Fibroblast of skin of right biceps (primary cell): ENCODE results near the gene IL19.

Experiments
- DNase-seq: peaks from one replicate; pipeline ENCODE4 v3.0.0-alpha.2; 2013

IL19 gene, protein sequence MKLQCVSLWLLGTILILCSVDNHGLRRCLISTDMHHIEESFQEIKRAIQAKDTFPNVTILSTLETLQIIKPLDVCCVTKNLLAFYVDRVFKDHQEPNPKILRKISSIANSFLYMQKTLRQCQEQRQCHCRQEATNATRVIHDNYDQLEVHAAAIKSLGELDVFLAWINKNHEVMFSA

DNA sequence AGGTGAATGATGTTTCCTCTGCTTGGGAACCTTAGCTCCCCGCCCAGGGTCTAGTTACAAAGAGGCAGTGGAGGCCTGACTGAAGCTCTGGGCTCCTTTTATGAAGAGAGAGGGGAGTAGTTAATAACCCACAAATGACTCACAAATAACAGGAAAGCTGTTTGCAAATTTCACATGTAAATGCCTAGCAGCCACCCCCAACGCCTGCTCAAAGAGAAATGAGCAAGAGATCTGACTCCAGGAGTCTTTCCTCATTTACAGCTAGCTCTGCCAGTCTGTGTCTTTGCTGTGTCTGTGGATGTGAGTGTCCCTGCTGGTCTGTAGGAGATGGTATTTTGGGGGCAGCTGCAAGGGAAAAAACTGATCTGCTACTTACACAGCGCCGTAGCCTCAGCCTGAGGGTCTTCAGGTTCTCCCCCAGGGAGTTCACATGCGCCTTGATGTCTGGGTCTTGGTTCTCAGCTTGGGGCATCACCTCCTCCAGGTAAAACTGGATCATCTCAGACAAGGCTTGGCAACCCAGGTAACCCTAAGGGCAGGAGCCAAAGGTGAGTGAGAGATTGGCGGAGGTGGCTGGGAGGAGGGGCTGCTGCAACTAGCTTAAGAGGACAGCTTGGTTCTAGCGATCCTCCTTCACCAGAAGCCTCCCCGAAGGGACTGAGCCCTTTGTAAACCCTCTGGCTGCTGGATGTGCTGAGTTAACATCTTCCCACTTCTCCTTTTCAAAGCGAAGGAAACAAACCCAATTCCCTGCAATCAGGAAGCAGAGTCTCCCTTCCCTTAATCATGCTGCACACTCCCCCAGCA is at the start of gene IL19:
TSS of gene IL19 (plus strand) at position 243 of the 807 bp plus-strand sequence. CDS start 65,890 bp downstream, outside the sequence.
- DNase-seq, result peak; percentile 70

DNA sequence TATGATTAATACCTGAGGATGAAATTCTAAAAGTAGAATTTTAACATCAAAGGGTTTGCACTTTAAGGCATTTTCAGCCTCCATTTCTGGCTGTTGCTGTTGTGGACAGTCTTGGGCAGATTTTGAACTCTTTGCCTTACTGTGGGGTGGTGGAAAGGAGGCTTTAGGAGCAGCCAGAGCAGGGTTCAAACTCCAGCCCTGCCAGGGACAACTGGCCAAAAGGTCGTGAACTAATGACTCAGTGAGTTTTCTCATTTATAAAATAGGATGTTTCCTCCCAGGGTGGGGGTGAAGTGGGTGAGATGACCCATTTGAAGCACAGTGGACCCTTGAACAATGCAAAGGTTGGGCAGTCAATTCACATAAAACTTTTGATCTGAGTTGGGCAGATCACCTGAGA is 49.1 kb upstream of the IL19 start:
- DNase-seq, result no peak

DNA sequence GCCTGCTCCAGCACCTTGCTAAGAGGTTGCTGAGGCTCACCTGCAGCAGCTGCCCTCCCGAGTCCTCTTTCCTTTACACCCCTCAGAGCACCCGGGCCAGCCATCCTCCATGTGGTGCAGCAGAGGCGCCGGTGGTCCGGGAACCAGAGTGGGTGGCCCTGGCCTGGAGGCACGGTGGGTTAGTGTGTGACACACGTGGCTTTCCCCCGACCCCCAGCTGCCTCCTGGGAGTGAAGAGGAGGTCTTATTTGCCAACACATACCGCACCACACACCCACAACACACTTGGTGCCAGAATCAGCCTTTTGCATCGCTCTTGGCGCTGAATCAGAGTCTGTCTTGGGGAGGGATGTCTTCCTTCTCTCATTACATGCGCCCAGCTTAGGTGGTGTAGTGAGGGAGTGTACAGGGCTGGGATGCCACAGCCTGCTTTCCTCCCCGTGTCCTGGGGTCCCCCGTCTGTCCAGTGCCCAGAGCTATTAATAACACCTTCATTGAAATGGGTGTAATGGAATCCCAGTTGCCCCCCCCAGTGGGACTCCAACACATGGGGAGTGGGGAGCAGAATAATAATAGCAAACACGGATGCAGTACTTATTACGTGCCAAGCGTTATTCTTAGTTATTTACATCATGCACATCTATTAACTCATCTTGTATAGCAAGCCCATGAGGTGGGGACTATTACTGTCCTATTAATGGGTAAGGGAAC is 47.7 kb upstream of the IL19 start:
- DNase-seq, result peak; percentile 44

DNA sequence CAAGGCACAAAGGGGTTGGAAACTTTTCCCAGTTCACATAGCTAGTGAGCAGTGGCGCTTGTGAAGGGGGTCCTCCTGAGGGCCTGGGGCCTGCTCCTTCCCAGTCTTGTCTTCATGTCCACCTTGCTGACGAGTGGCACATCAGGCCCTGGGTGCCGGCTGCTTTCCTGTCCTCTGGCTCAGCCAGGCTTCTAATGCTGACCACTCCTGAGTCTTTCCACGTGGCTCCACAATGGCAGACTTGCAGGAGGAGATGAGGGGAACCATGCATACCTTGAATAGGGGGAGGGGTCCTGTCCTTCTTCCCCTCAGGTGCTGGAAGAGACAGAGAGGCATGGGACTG is 47.1 kb upstream of the IL19 start:
- DNase-seq, result no peak

DNA sequence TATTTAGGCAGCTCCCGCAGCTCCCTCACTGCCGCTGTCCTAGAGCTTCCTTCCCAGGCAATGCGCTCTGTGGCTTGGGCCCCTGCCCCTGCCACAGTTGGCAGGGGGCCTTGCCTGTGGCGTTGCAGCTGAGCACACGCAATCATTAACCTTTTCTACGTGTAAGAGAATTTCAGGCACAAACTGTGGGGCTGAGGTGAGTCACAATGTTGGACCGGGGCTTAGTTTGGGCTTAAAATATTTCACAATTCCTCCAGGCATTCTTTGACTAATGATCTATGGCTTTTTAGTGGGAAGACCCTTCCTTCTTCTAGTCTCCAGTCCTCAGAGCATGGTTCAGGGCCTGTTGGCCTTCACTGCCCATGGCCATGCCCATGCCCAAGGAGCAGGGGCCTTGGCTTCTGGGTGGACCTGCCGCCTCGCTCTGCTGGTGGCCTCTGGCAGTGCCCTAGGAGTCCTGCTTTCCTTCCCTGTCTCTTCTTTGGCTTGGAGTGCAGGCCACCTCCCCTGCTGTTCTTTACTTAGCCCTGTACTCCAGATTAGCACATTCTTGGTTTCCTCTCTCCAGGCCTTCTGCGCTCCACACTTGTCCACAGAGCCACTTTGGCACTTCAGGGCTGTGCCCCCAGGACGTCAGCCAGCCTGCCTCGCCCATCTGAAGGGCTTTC is 46.6 kb upstream of the IL19 start:
- DNase-seq, result peak; percentile 82

DNA sequence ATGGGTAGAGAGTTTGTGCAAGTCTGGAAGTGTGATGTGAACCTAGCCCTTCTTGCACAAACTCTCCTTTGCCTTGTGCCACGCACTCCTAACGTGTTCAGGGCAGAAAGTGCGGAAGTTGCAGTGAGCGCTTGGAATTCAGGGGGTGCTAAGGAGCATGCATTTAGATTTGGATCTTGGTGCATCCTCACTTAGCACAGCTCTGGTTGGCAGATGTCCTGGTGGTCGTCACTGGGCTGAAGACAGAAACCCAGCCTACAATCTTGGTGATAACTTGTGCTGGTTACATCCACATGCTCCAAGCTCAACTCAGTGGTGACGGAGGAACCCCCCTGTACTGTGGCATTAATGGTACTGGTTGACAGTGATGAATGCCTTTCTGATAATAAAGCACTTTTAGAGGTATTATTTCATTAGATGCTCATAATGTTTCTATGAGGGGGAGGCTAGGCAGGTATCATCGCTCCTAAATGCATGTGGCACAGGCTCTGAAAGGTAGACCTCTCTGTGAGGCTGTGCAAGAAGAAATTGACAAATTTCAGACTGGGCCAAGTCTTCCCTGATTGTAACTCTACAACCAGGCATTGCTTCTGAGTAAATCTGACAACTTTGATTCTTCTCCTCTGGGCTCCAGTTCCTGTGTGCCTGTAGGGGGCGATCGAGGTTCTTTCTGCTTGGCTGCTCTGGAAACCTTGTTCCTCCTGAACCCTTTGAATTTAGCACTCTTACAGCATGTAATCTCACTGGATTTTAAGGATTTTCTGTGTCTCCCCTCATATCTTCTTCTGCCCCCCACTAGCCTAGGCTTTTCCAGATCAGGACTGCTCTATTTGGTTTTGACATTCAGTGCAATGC is 45.2 kb upstream of the IL19 start:
- peak; percentile 46 for DNase-seq

DNA sequence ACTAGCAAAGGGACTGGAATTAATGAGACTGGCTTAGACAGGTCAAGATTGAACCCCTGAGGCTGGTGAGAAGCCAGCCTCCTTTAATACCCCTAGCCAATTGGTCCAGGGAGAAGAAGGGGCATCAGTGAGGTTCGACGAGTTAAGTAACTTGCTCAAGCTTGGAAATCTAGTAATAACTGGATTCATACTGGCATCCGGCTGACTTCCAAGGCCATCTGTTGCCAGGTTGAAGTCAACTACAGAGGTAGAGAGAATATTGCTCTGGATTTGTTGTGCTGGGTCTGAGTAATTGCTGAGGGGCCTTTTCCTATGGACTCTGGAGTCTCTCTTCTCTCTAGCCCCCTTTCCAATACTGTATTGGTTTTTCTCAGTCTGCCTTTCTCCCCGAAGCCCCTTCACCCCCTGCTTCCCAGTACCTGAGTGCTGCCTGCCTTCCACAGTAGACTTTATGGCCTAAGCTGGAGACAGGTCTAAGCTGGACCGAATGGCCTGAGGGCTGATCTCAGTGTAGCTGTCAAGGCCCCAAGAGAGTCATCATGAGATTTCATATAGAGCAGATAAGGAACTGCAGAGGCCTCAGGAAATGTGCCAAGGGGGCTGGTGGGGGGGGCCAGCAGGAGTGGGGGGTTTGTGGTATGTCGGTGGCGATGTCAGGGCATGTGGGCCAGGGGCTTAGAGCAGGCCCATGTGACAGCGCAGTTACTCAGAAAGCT is 42.4 kb upstream of the IL19 start:
- no peak for DNase-seq

DNA sequence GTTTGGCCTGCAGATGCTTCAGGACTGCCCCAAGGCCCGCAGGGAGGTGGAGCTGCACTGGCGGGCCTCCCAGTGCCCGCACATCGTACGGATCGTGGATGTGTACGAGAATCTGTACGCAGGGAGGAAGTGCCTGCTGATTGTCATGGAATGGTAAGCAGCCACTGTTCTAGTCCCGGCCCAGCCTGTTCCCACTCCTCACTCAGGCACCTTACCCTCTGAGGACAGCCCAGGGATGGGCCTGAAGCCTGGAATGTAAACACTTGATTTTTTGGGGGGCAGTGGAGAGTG is 41.9 kb upstream of the IL19 start:
- DNase-seq, result no peak

DNA sequence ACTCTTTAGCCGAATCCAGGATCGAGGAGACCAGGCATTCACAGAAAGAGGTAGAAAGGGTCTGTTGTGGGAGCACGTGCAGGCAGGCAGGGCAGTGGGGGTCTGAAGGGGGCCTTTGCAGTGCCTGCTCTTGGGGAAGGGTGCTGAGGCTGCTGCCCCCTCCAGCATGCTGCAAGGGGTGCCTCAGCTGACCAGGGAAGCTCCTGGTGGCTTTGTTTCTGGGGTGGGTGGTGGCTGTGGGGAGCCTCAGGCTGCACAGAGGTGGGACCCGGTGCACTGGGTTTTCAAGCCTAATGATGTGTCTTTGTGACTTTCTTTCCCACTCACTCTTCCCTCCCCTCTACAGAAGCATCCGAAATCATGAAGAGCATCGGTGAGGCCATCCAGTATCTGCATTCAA is 41.5 kb upstream of the IL19 start:
- DNase-seq, result no peak

DNA sequence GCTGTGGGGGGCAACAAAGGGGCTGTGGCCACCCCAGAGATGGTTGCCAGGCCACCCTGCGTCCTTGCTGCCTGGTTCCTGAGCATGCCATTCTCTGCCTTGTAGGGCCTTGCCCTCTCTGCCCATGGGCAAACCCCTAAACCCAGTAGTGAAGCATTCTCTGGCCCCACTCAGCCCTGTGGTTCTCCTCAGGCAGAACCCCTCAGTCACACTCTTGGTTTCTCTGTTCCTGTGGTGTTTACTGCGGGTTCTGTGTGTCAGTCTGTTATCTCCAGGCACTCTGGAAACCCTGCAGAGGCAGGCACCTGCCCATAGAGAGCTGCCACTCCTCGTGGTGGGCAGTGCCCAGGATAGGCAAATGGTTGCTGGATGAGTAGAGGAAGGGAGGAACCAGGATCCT is 41.1 kb upstream of the IL19 start:
- no peak for DNase-seq

DNA sequence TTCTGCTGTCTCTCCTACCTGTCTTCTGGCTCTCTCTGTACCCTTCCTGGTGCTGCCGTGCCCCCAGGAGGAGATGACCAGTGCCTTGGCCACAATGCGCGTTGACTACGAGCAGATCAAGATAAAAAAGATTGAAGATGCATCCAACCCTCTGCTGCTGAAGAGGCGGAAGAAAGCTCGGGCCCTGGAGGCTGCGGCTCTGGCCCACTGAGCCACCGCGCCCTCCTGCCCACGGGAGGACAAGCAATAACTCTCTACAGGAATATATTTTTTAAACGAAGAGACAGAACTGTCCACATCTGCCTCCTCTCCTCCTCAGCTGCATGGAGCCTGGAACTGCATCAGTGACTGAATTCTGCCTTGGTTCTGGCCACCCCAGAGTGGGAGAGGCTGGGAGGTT is 38.1 kb upstream of the IL19 start:
- DNase-seq, result no peak

DNA sequence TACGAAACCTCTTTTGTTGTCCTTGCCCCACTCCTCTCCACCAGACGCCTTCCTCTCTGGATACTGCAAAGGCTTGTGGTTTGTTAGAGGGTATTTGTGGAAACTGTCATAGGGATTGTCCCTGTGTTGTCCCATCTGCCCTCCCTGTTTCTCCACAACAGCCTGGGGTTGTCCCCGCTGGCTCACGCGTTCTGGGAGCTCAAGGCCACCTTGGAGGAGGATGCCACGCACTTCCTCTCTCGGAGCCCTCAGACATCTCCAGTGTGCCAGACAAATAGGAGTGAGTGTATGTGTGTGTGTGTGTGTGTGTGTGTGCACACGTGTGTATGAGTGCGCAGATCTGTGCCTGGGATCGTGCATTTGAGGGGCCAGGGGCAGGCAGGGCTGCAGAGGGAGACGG is 37.6 kb upstream of the IL19 start:
- no peak for DNase-seq

DNA sequence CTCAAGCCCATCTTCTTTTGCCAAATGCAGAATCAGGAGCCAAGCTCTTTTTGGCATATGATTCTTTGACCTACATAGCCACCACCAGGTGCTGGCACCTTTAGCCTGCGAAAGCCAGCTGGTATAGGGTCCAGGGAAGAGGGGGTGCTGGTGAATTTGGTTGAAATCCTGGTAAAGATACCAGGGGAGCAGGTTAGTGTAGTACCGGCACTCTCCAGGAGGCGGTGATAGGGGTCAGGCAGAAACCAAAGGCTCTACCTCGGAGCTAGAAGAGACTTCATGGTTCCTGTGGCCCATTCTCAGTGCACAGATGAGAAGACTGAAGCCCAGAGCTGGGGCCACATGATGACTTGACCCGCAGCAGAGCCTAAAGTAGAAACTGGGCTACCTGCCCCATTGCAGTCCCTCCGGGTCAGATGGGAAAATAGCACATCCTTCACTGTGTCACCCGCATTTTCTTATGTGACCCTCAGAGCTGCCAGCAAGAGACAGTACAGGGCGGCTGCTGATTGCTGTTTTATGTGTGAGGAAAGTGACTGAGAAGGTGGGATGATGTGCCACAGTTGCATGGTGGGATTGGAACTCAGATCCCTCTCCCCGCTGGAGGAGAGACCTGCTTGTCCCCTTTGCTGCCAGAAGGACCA is 36.0 kb upstream of the IL19 start:
- DNase-seq, result peak; percentile 39

DNA sequence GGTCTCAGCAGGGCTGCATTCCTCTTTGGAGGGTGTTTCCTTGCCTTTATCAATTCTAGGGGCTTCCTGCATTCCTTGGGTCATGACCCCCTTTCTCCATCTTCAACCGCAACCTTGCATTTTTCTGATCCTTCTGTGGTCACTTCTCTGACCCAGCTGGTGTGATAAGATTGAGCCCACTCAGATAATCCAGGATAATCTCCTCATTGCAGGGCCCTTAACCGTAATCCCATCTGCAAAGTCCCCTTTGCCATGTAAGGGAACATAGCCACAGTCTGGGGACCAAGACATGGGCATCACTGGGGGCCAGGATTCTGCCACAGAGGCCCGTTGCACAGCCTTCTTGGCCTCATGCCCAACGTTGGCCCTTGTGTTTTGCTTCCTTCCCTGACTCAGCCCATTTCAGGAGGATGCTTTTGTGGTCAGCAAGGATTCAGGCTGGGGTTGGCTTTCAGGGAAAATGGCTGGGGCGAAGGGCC is 35.0 kb upstream of the IL19 start:
- peak; percentile 33 for DNase-seq

DNA sequence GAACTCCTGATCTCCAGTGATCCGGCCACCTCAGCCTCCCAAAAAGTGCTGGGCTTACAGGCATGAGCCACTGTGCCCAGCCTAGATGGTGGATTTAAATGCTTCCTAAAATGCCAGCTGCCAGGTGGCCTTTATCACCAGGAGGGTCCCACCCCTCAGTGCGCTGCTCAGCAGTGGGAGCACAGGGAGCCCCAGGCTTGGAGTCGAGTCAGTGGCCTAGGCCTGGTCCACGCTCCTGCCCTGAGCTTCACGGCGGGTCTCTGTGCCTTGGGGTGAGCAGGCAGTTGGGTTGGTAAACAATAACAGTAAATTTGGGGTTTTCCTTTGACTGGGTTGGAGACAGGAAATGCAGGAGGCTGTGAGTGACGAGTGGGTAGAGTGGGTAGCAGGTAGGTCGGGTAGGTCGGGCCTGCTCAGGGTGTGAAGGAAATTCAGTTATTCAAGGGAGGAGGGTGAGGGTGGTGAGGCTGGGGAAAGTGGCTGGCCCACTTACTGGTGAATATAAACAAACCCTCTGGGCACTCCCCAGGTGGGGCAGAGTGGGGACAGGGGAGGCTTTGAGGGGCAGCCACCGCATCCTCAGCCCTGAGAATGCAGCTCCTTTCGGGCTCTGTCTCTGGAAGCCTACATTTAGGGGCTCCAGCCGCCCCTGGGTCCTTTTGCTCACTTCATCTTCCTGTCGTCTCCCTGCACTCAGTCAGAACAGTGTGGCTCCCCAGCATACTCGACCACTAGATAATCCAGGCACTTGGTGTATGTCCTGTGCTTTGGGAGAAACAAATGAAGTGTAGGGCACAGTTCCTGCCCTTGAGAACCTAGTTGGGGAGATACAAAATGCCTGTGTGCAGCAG is 33.5 kb upstream of the IL19 start:
- DNase-seq, result no peak

DNA sequence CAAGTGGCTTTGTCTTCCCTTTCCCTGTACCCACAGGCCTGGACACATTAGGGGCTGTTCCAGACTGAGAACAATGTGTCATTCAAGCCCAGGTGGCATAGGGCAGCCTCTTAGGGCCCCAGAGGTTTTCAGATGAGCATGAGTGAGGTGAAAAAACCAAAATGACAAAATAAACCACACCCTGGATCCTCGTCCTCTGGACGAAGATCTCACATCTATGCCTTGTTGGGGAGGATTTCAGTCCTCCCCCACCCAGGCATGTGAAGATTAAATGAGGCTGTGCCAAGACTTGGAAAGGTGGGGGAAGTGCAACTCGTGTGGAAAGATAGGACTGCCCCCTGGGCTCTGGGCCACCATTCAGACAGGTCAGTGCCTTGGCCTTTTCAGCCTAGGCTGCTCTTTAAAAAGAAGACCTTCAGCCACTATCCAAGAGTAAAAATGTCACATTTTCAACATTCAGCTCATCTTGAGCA is 32.8 kb upstream of the IL19 start:
- no peak for DNase-seq

DNA sequence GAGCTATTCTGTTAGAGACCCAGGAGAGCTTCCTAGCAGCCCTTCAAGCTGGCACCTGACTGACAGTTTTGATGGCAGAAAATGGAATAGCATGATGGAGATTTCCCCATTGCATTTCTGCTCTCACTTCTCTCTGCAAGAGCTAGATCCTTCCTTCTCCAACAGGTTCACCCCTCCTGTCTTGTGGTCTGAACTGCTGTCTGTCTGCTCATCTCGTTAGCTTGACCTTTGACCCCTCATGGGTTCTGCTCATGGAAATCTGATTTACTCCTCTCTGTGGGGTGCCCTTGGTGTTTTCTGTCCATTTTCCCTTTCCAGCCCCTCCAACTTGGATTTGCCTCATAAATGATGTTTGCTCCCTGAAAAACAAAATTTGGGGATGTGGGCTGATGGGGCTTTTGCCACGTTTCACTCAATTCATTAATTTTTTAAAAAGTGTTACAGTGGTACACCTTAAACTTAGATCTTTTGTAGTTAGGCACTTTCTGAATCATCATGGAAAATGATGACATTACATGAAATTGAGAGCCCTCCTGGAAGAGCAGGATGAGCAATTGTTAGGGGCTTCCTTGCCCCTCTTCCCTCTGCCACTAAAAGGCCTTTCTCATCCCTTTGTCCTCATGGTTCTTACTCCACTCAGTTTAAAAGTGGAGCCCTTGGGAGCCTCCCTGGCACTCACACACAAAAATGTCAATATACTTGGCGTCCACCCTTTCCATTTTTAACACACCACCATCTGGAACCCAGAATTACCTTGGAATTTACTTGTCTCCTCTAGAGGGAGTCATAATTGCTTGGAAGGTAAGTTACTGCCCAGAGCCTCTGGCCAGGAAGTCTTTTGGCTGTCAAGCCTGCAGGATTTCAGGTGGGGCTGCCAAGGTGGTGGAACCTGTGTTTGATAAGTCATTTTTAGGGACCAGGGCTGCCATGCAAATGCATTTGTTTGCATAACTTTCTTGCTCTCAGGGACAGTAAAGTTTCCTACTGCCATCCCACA is 31.9 kb upstream of the IL19 start:
- DNase-seq, result peak; percentile 38

DNA sequence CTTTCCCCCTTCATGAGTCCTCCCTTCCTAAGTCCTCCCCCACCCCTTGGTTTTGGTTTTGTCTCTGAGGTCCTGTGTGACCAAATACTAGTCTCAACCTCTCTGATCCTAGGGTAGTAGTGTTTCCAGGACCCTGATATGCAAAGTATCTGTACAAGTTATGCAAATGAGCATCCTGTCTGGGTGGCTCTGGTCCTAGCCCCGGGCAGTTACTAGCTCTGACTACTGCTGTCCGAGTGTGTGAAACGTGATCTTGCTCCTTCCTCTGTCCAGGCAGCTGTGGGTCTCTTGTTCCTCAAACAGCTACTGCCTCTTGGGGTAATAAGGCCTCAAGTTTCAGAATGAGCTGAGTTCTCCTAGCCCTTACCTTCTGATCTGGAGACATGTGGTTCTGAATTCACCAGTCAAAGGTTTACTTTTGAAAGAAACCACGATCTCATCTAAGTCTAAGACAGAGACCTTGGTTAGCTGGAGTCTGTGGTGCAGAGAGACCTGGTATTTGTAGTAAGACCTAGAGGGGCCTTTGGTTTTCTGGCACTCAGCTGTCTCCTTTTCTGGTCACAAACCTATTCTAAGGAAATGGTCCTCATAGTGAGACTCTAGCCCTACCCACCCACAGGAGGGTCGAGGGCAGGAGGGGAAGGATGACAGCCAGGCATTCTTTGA is 31.0 kb upstream of the IL19 start:
- no peak for DNase-seq
